Umbilical cord (tissue), 2 donors: ENCODE measurements around the gene PRR19. TPM values are rescaled to one million over a fixed set of nuclear protein-coding genes. Genes with fewer than 3 reads are reported as not detected.

ENCODE experiments used
- DNase-seq: peaks from one replicate; pipeline ENCODE4 v3.0.0-alpha.2; 2015; ENCODE audit warnings: low spot score
- total RNA-seq: library from RNA; depleted of rRNA; stranded (reverse); fragments of >200 nt; gene quantifications from one replicate; pipeline ENCODE4 v1.2.3, GENCODE V29; 2014; ENCODE audit warnings: low replicate concordance; ENCODE audit not compliant: insufficient read depth

PRR19 gene
- total RNA-seq, 1 donor from 2014 or later, result not detected

DNA sequence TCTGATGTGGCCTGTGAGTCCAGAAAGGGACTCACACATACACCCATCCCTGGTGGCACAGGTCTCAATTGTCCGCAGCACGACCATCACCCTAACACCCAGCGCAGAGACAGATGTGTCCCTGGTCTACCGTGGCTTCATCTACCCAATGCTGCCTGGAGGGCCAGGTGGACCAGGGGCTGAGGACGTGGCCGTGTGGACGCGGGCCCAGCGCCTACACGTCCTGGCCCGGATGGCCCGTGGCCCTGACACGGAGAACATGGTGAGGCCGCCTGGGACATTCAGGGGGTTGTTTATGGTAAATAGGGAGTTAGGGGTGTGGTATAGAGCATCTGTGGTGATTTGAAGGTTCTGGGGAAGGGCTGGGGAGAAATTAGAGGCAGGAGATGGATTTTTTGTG is 46.3 kb downstream of the PRR19 start:
- no peak for DNase-seq

DNA sequence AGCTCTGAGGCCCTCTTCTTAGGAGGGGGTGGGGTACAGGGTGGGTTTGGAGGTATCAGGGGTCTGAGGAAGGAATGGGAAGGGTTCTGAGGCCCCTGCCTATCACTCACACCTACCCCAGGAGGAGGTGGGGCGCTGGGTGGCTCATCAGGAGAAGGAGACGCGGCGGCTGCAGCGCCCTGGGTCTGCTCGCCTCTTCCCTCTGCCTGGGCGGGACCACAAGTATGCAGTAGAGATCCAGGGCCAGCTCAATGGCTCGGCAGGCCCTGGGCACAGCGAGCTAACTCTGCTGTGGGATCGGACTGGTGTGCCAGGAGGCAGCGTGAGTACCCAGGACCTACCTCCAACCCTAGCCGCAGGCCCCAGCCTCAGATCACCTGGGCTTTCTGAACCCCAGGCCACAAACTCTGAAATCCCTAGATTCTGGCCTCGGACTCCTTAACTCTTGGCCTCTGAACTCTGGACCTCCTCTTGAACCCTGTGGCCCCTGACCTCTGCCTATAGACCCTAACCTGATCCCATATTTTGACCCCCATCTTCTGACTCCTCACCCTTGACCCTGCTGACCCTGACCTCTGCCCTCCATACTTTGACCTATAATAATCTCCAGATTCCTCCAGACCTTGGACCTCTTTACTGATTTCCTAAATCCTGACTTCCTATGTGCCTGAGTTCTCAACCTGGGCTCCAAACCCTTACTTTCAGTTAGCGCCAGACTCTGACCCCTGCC is 47.6 kb downstream of the PRR19 start:
- DNase-seq, result no peak

GRCh38 chr19:42350417-42350816 is 48.5 kb downstream of the PRR19 start:
- DNase-seq, result no peak

- no peak for DNase-seq
Observed at GRCh38 chr19:42351079-42351735, 49.3 kb downstream of the PRR19 start.

- DNase-seq, result no peak
Observed at GRCh38 chr19:42352301-42353259, 50.6 kb downstream of the PRR19 start.

GRCh38 chr19:42353341-42354015 is 51.5 kb downstream of the PRR19 start:
- no peak for DNase-seq

GRCh38 chr19:42355896-42356295 is 54.0 kb downstream of the PRR19 start:
- no peak for DNase-seq

DNA sequence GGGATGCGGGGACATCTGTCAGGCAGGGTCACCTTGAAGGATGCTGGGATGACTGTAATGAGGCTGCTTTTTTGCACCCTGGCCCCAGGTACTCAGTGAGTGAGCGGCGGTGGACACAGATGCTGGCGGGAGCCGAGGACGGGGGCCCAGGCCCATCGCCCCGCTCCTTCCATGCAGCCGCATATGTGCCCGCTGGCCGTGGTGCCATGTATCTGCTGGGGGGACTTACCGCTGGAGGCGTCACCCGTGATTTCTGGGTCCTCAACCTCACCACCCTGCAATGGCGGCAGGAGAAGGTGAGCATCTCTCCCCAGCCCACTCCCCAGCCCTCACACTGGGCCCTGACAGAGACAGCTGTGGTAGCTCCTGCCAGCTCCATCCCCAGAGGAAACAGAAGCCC is 54.8 kb downstream of the PRR19 start:
- DNase-seq, result no peak

DNA sequence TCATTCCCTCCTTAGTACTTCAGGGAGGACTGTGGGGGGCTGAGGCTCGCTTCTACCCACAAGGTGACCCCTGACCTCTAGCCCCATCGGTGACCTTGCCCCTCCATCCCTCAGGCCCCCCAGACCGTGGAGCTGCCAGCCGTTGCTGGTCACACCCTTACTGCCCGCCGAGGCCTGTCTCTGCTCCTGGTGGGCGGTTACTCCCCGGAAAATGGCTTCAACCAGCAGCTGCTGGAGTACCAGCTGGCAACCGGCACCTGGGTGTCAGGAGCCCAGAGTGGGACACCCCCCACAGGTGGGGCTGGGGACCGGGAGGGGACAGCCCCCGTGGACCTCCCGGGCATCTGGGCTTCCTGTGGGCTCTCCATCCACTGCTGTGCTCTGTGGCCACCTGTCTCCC is 55.4 kb downstream of the PRR19 start:
- no peak for DNase-seq

Other genes with a start within 250 kb of the PRR19 start
- not detected for gene GRIK5, start 231.9 kb upstream of the PRR19 start, total RNA-seq
- gene ZNF574, start 226.0 kb upstream of the PRR19 start, total RNA-seq, result 7.7 TPM
- 2.9 TPM for gene POU2F2, start 169.7 kb upstream of the PRR19 start, total RNA-seq
- gene DEDD2, start 84.5 kb upstream of the PRR19 start, total RNA-seq, result 26.5 TPM
- gene ZNF526, start 81.8 kb upstream of the PRR19 start, total RNA-seq, result 7.5 TPM
- gene GSK3A, start 59.5 kb upstream of the PRR19 start, total RNA-seq, result 7.2 TPM
- gene ERF, start 47.0 kb upstream of the PRR19 start, total RNA-seq, result 33.2 TPM
- 10.4 TPM for gene CIC, start 32.9 kb upstream of the PRR19 start, total RNA-seq
- 3.4 TPM for gene PAFAH1B3, start 492 bp downstream of the PRR19 start, total RNA-seq
- not detected for gene TMEM145, start 11.2 kb downstream of the PRR19 start, total RNA-seq
- 19.5 TPM for gene MEGF8, start 23.5 kb downstream of the PRR19 start, total RNA-seq
- gene CNFN, start 88.2 kb downstream of the PRR19 start, total RNA-seq, result not detected
- 6.5 TPM for gene LIPE, start 125.3 kb downstream of the PRR19 start, total RNA-seq
- not detected for gene CXCL17, start 140.8 kb downstream of the PRR19 start, total RNA-seq
- 3.4 TPM for gene CEACAM1, start 226.3 kb downstream of the PRR19 start, total RNA-seq